Stomach (tissue), 4 donors: Measurements from ENCODE around the gene ZNF716.

Experiments used
- CTCF ChIP-seq, 7 experiments: fragments of 450-650 bp in 4 of 7; fragments of 200-600 bp in 3 of 7; sonication (generic) in 3 of 7; IDR thresholded peaks; one replicate each; pipeline ENCODE4 v1.5.1; 2016 to 2019; ENCODE audit warnings: antibody characterized with exemption in 7 of 7, control low read depth in 2 of 7, mild to moderate bottlenecking in 1 of 7
- EP300 ChIP-seq: sonication (generic); formaldehyde crosslinking; IDR thresholded peaks from one replicate; pipeline ENCODE4 v1.6.1; 2017; ENCODE audit warnings: antibody characterized with exemption
- POLR2A ChIP-seq, 4 donors: fragments of 450-650 bp; IDR thresholded peaks; one replicate each; pipeline ENCODE4 v1.6.1; 2016; ENCODE audit warnings: antibody characterized with exemption in 4 of 4, control low read depth in 2 of 4, mild to moderate bottlenecking in 1 of 4, moderate library complexity in 1 of 4
- POLR2AphosphoS5 ChIP-seq, 3 donors: sonication (generic); formaldehyde crosslinking; IDR thresholded peaks; one replicate each; pipeline ENCODE4 v1.6.1; 2016; ENCODE audit warnings: antibody characterized with exemption in 3 of 3

GRCh38 chr7:57415326-57415725, 34.7 kb upstream of the ZNF716 start:
- no peak for TF ChIP-seq POLR2A (IDR thresholded peaks at IDR 0.05)
- no peak for TF ChIP-seq CTCF (IDR thresholded peaks at IDR 0.05)
- TF ChIP-seq EP300, result no peak
- no peak for TF ChIP-seq POLR2AphosphoS5 (IDR thresholded peaks at IDR 0.05)
